SK-N-SH treated with all-trans-retinoic acid at 6 μM for 48 hours (cell line): Measurements from ENCODE around the gene FEV.

ENCODE experiments used
- ATAC-seq: fragments of 200-7000 bp; cut with Tn5 transposase; 3 replicates; pipeline ENCODE4 v1.9.1; 2020; ENCODE audit warnings: mild to moderate bottlenecking, moderate library complexity
- ARNTL ChIP-seq: fragments of 450-650 bp; formaldehyde crosslinking; IDR thresholded peaks from 2 replicates; pipeline ENCODE4 v1.5.0; 2020; ENCODE audit warnings: low read depth, mild to moderate bottlenecking, moderate library complexity, borderline replicate concordance
- BACH2 ChIP-seq: fragments of 250-450 bp; sonication (Bioruptor Pico); IDR thresholded peaks from 2 replicates; pipeline ENCODE4 v1.9.0; 2021; ENCODE audit warnings: mild to moderate bottlenecking, borderline replicate concordance
- CSDC2 ChIP-seq: fragments of 250-450 bp; sonication (Bioruptor Pico); IDR thresholded peaks from 2 replicates; pipeline ENCODE4 v1.5.0; 2020; ENCODE audit warnings: mild to moderate bottlenecking, moderate library complexity
- ESRRG ChIP-seq: fragments of 250-450 bp; sonication (Bioruptor Pico); IDR thresholded peaks from 2 replicates; pipeline ENCODE4 v1.6.1; 2021; ENCODE audit warnings: mild to moderate bottlenecking
- GLIS3 ChIP-seq: fragments of 250-450 bp; sonication (Bioruptor Pico); IDR thresholded peaks from 2 replicates; pipeline ENCODE4 v1.5.0; 2020; ENCODE audit warnings: mild to moderate bottlenecking, moderate library complexity
- ISL1 ChIP-seq: fragments of 250-450 bp; sonication (Bioruptor Pico); IDR thresholded peaks from 2 replicates; pipeline ENCODE4 v2.1.2; 2022; ENCODE audit warnings: mild to moderate bottlenecking, moderate library complexity
- OSR1 ChIP-seq: fragments of 250-450 bp; sonication (Bioruptor Pico); IDR thresholded peaks from 2 replicates; pipeline ENCODE4 v1.8.0; 2022; ENCODE audit warnings: moderate library complexity, mild to moderate bottlenecking, inconsistent platforms
- PATZ1 ChIP-seq: fragments of 250-450 bp; sonication (Bioruptor Pico); IDR thresholded peaks from 2 replicates; pipeline ENCODE4 v1.8.0; 2020; ENCODE audit warnings: mild to moderate bottlenecking, moderate library complexity, borderline replicate concordance
- POU6F1 ChIP-seq: fragments of 250-450 bp; sonication (Bioruptor Pico); IDR thresholded peaks from 2 replicates; pipeline ENCODE4 v1.8.0; 2021; ENCODE audit warnings: low read depth, mild to moderate bottlenecking, moderate library complexity, borderline replicate concordance
- PPARA ChIP-seq: fragments of 250-450 bp; sonication (Bioruptor Pico); IDR thresholded peaks from 2 replicates; pipeline ENCODE4 v1.5.0; 2020; ENCODE audit warnings: mild to moderate bottlenecking, borderline replicate concordance
- RARB ChIP-seq: fragments of 250-450 bp; sonication (Bioruptor Pico); IDR thresholded peaks from 2 replicates; pipeline ENCODE4 v1.8.0; 2021; ENCODE audit warnings: mild to moderate bottlenecking, moderate library complexity
- SNAI2 ChIP-seq: fragments of 250-450 bp; sonication (Bioruptor Pico); IDR thresholded peaks from 2 replicates; pipeline ENCODE4 v1.5.0; 2020; ENCODE audit warnings: mild to moderate bottlenecking, moderate library complexity
- TCF4 ChIP-seq: fragments of 250-450 bp; sonication (Bioruptor Pico); IDR thresholded peaks from 2 replicates; pipeline ENCODE4 v1.8.0; 2021; ENCODE audit warnings: mild to moderate bottlenecking, moderate library complexity, borderline replicate concordance
- TSHZ2 ChIP-seq: fragments of 250-450 bp; sonication (Bioruptor Pico); IDR thresholded peaks from 2 replicates; pipeline ENCODE4 v1.5.0; 2020; ENCODE audit warnings: mild to moderate bottlenecking, moderate library complexity
- ZFP3 ChIP-seq: fragments of 250-450 bp; sonication (Bioruptor Pico); IDR thresholded peaks from 2 replicates; pipeline ENCODE4 v1.5.0; 2020; ENCODE audit warnings: mild to moderate bottlenecking, moderate library complexity
- ZFP30 ChIP-seq: fragments of 450-650 bp; formaldehyde crosslinking; IDR thresholded peaks from 2 replicates; pipeline ENCODE4 v1.5.0; 2022; ENCODE audit warnings: mild to moderate bottlenecking, moderate library complexity

The FEV gene

GRCh38 chr2:218990052-218990451, 5.1 kb upstream of the FEV start:
- no peak for TF ChIP-seq POU6F1 (CRISPR knock-in tag)
- TF ChIP-seq PPARA (CRISPR knock-in tag), result no peak
- no peak for TF ChIP-seq ZFP30 (CRISPR knock-in tag)
- no peak for TF ChIP-seq TSHZ2 (CRISPR knock-in tag)
- no peak for TF ChIP-seq TCF4 (CRISPR knock-in tag)
- no peak for ATAC-seq

- no peak for TF ChIP-seq CSDC2 (CRISPR knock-in tag)
- no peak for TF ChIP-seq OSR1 (CRISPR knock-in tag)
- TF ChIP-seq BACH2 (CRISPR knock-in tag), result no peak
- TF ChIP-seq ZFP30 (CRISPR knock-in tag), result no peak
- TF ChIP-seq PPARA (CRISPR knock-in tag), result no peak
- no peak for ATAC-seq
Measured at GRCh38 chr2:218988650-218989049, 3.7 kb upstream of the FEV start.

GRCh38 chr2:218988164-218988563, 3.2 kb upstream of the FEV start:
- no peak for TF ChIP-seq ZFP3 (CRISPR knock-in tag)
- TF ChIP-seq GLIS3 (CRISPR knock-in tag), result no peak
- no peak for TF ChIP-seq TSHZ2 (CRISPR knock-in tag)
- TF ChIP-seq ISL1 (CRISPR knock-in tag), result no peak
- no peak for TF ChIP-seq PPARA (CRISPR knock-in tag)
- TF ChIP-seq PATZ1 (CRISPR knock-in tag), result no peak
- no peak for TF ChIP-seq TCF4 (CRISPR knock-in tag)
- TF ChIP-seq POU6F1 (CRISPR knock-in tag), result no peak
- TF ChIP-seq ESRRG (CRISPR knock-in tag), result no peak
- TF ChIP-seq ARNTL (CRISPR knock-in tag), result no peak
- no peak for TF ChIP-seq ZFP30 (CRISPR knock-in tag)
- no peak for TF ChIP-seq RARB
- no peak for TF ChIP-seq SNAI2 (CRISPR knock-in tag)

More at GRCh38 chr2:218988164-218988563, 3.2 kb upstream of the FEV start:
- ATAC-seq, result no peak
